ENCODE results near the gene UMAD1. TPM values are rescaled to one million over a fixed set of nuclear protein-coding genes. Genes with fewer than 3 reads are reported as not detected.
"Not testable (repeated sequence)": the region's sequence is repeated elsewhere in the genome, so short reads cannot be mapped to it uniquely, and the experiment has no call there.

The UMAD1 gene
- total and polyA plus RNA-seq, 7 donors: 8.7 to 51.1 (median 15.6) TPM

GRCh38 chr7:7803715-7804178 lies 163.2 kb downstream of the UMAD1 start:
- Histone ChIP-seq H3K36me3 (no peaks in the 10 kb centered on the region), H3K9me3 (no peaks in the 10 kb centered on the region), H3K4me3 (no peak overlapping the region), H3K4me1 (peaks cover 0 to 5% (median 0%) of the 10 kb centered on the region in 4 donors), H3K27ac (no peak overlapping the region), H3K27me3 (no peaks in the 10 kb centered on the region)
- TF ChIP-seq POLR2A (IDR thresholded peaks at IDR 0.05) (no peak), EP300 (IDR thresholded peaks at IDR 0.05) (no peak), CTCF (IDR thresholded peaks at IDR 0.05) (no peak), POLR2AphosphoS5 (IDR thresholded peaks at IDR 0.05) (no peak)
- WGBS, 2 donors: 88 to 94% methylated on average over 3 of the region's 3 CpGs
- intact Hi-C loops (cut with DNase I): no loop called here
- DNase-seq: no peak

- H3K27me3 ChIP-seq; H3K9me3 ChIP-seq; DNase-seq; intact Hi-C loops (cut with DNase I); H3K36me3 ChIP-seq; H3K4me1 ChIP-seq; H3K27ac ChIP-seq; H3K4me3 ChIP-seq: not testable (repeated sequence)
- 82 to 86% methylated on average over 9 of the region's 9 CpGs for WGBS, 2 donors
These were observed 164.3 kb downstream of the UMAD1 start for GRCh38 chr7:7804822-7805221.

- Histone ChIP-seq H3K27ac (no peak overlapping the region), H3K27me3 (no peaks in the 10 kb centered on the region), H3K4me1 (peaks cover 0 to 5% (median 0%) of the 10 kb centered on the region in 4 donors), H3K4me3 (no peak overlapping the region), H3K36me3 (no peaks in the 10 kb centered on the region), H3K9me3 (no peaks in the 10 kb centered on the region)
- intact Hi-C loops (cut with DNase I): no loop called here
- TF ChIP-seq EP300 (IDR thresholded peaks at IDR 0.05): no peak
- TF ChIP-seq POLR2A (IDR thresholded peaks at IDR 0.05): no peak
- no peak for TF ChIP-seq POLR2AphosphoS5 (IDR thresholded peaks at IDR 0.05)
- no peak for TF ChIP-seq CTCF (IDR thresholded peaks at IDR 0.05)
- no peak for DNase-seq
- WGBS, 2 donors: 85 to 96% methylated on average over 2 of the region's 2 CpGs
These were observed 165.1 kb downstream of the UMAD1 start for GRCh38 chr7:7805511-7806153.

GRCh38 chr7:7808156-7808555 lies 167.6 kb downstream of the UMAD1 start:
- TF ChIP-seq EP300 (IDR thresholded peaks at IDR 0.05): no peak
- no peak for TF ChIP-seq CTCF (IDR thresholded peaks at IDR 0.05)
- TF ChIP-seq POLR2A (IDR thresholded peaks at IDR 0.05): no peak
- TF ChIP-seq POLR2AphosphoS5 (IDR thresholded peaks at IDR 0.05): no peak
- WGBS, 2 donors: 70 to 74% methylated on average over 4 of the region's 4 CpGs

DNA sequence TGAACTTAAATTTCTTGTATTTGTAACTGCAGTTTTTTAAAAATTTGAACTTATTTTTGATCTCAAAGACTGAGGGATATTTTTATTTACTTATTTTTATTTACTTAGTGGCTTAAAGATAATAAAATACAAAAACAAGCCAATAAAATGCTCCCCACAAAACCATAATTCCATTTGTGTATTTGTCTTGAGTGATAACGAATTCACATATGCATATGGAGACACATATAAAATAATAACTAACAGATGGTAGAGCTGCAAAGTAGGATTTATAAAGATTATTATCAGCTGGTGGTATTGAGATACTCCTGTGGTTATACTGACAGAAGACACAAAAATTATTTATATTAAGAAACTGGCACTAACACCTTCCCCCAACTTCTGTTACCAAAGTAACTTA lies 168.1 kb downstream of the UMAD1 start:
- no peak for TF ChIP-seq EP300 (IDR thresholded peaks at IDR 0.05)
- TF ChIP-seq POLR2A (IDR thresholded peaks at IDR 0.05): no peak
- TF ChIP-seq CTCF (IDR thresholded peaks at IDR 0.05): no peak
- no peak for TF ChIP-seq POLR2AphosphoS5 (IDR thresholded peaks at IDR 0.05)
- Histone ChIP-seq H3K9me3 (no peaks in the 10 kb centered on the region), H3K36me3 (no peaks in the 10 kb centered on the region), H3K27ac (no peak overlapping the region), H3K4me3 (no peak overlapping the region), H3K4me1 (peaks cover 0 to 5% (median 0%) of the 10 kb centered on the region in 4 donors), H3K27me3 (no peaks in the 10 kb centered on the region)
- 69 to 85% methylated on average over 1 of the region's 1 CpG for WGBS, 2 donors
- DNase-seq: no peak
- intact Hi-C loops (cut with DNase I): no loop called here

More at GRCh38 chr7:7808156-7808555, 167.6 kb downstream of the UMAD1 start:
- H3K4me3 ChIP-seq: no peak overlapping the region
- no peak for DNase-seq
- H3K27ac ChIP-seq: no peak overlapping the region
- H3K36me3 ChIP-seq: no peaks in the 10 kb centered on the region
- H3K4me1 ChIP-seq: peaks cover 0 to 5% (median 0%) of the 10 kb centered on the region in 4 donors
- no peaks in the 10 kb centered on the region for H3K27me3 ChIP-seq
- no peaks in the 10 kb centered on the region for H3K9me3 ChIP-seq
- intact Hi-C loops (cut with DNase I): no loop called here

Data from sigmoid colon (tissue), 7 donors.